RWPE1 (cell line): ENCODE data around the gene BTBD16.

Source experiments
- CTCF ChIA-PET: fragments of 350-600 bp; sonication (Branson Sonifier 250); formaldehyde crosslinking; extraction: SDS; loops from one replicate; lab custom pipeline; 2021; lab: Yijun Ruan, JAX
- POLR2A ChIA-PET: fragments of 400-600 bp; formaldehyde crosslinking; extraction: SDS; loops from one replicate; lab custom pipeline; 2020; ENCODE audit warnings: antibody characterized with exemption; ENCODE audit not compliant: low non-redundant PET; lab: Yijun Ruan, JAX
- DNase-seq: peaks from one replicate; pipeline ENCODE4 v3.0.0; 2012; ENCODE audit warnings: low spot score
- H3K27ac ChIP-seq: fragments of 450-650 bp; 2 replicates; pipeline ENCODE4 v1.5.1; 2017
- TF ChIP-seq, protein P1 (sequence below): fragments of 450-650 bp; conservative IDR thresholded peaks from 2 replicates; pipeline ENCODE4 v1.5.1; 2017; ENCODE audit warnings: low read depth, mild to moderate bottlenecking

Gene BTBD16

DNA sequence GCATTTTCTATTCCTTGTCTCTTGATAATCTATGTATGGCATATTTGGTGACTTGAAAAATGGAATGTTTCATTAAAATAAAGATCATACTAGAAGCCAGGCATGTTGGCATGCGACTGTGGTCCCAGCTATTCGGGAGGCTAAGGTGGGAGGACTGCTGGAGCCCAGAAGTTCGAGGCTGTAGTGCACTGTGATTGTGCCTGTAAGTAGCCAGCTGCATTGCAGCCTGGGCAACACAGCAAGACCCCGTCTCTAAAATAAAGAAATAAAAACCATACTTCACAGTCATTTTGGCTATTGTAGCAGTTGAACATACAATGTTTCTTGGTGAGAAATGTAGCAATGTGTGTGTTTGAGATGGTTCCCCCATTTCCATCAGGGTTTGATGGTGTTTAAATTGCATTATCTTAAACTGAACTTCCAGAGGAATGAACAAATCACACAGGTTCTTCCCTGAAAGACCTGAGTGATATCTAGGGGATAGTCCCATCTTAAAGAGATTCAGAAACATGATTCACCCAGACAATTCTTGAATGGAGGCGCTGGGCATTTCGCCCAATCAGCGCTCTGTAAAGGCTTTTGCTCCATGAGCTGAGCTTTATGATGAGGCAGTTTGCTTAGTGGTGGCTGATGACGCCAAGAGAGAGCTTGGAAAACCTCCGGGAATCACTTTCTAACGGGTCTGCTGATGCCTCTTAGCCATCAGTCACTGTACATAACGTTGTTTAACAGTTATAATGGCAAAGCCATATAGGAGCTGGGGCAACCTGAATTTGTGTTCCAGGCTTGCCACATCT, 19.4 kb upstream of the BTBD16 start:
- H3K27ac ChIP-seq: no peak overlapping the region
- ChIA-PET CTCF (interaction anchor here (0.6 kb wide), 1 partner anchor 32 kb away, joined by 4 read pairs; no protein-coding TSS in a partner anchor), POLR2A (no interaction called here)
- TF ChIP-seq, protein P1, sequence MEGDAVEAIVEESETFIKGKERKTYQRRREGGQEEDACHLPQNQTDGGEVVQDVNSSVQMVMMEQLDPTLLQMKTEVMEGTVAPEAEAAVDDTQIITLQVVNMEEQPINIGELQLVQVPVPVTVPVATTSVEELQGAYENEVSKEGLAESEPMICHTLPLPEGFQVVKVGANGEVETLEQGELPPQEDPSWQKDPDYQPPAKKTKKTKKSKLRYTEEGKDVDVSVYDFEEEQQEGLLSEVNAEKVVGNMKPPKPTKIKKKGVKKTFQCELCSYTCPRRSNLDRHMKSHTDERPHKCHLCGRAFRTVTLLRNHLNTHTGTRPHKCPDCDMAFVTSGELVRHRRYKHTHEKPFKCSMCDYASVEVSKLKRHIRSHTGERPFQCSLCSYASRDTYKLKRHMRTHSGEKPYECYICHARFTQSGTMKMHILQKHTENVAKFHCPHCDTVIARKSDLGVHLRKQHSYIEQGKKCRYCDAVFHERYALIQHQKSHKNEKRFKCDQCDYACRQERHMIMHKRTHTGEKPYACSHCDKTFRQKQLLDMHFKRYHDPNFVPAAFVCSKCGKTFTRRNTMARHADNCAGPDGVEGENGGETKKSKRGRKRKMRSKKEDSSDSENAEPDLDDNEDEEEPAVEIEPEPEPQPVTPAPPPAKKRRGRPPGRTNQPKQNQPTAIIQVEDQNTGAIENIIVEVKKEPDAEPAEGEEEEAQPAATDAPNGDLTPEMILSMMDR: no peak
- no peak for DNase-seq

DNA sequence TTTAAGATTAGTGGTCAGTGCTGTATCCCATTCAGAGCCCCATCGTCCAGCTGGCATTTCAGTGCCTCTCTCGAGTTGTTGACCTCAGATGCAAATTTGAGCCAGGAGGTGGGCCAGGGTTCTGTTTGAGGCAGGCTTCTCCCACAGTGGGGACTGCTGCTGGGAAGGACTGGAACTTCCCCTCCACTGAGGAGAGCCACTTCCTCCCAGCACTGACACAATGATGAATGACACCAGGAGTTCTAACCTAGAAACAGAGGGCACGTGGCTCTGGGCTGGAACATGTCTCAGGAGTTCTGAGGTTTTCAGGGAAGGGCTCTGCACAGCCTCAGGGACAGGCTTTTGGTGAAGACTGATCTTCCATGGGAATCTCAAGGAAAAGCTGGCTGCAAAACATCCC, 18.3 kb upstream of the BTBD16 start:
- CTCF ChIA-PET: interaction anchor here (0.5 kb wide), 1 partner anchor 23 kb away, joined by 3 read pairs; no protein-coding TSS in a partner anchor
- TF ChIP-seq, protein P1: no peak
- peak overlapping the region; percentile 14; the same call in 1 of the 2 replicates for H3K27ac ChIP-seq
- POLR2A ChIA-PET: no interaction called here
- no peak for DNase-seq

DNA sequence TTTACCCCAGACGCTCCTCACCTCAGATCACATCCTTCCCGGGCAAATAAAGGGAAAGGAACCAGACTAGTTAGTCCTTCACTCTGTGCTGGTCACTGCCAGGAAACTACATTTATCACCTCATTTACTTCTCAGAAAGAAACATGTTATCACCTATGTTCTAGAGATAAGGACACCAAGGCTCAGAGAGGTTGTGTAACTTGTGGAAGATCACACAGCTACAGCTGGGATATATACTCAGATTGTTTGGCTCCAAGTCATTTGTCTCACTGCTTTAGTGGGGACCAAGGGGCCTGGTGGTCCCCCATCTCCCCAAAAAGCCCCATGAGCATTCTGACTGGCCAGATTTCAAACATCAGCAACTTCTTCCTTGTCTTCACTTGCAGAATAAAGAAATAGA, 17.5 kb upstream of the BTBD16 start:
- CTCF ChIA-PET: interaction anchor here (0.5 kb wide), 1 partner anchor 23 kb away, joined by 3 read pairs; no protein-coding TSS in a partner anchor

DNA sequence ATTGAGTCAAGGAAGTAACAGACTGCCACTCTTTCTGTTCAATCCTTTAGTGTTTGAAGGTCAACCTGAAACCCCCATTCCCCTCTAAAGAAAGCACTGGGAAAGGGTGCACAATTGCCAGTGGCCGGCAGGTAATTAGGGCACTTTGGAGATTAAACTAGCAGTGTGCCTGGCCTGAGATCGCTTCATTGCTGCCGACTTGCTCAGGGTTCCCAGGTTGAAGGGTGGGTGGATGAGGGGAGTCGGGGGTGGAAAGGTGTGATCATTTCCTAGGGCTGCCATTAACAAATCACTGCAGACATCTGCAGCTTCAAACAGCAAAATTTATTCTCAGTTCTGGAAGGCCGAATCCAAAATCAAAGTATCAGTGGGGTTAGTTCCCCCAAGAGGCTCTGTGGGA, 16.3 kb upstream of the BTBD16 start:
- no peak overlapping the region for H3K27ac ChIP-seq
- no peak for DNase-seq
- CTCF ChIA-PET: interaction anchor here (0.5 to 0.6 kb wide), 2 partner anchors 118 to 294 kb away, joined by 3 to 8 read pairs; no protein-coding TSS in a partner anchor
- TF ChIP-seq, protein P1: no peak
- POLR2A ChIA-PET: no interaction called here

More for the DNA sequence above, 17.5 kb upstream of the BTBD16 start:
- no peak overlapping the region for H3K27ac ChIP-seq
- TF ChIP-seq, protein P1: no peak
- POLR2A ChIA-PET: no interaction called here
- DNase-seq: no peak

DNA sequence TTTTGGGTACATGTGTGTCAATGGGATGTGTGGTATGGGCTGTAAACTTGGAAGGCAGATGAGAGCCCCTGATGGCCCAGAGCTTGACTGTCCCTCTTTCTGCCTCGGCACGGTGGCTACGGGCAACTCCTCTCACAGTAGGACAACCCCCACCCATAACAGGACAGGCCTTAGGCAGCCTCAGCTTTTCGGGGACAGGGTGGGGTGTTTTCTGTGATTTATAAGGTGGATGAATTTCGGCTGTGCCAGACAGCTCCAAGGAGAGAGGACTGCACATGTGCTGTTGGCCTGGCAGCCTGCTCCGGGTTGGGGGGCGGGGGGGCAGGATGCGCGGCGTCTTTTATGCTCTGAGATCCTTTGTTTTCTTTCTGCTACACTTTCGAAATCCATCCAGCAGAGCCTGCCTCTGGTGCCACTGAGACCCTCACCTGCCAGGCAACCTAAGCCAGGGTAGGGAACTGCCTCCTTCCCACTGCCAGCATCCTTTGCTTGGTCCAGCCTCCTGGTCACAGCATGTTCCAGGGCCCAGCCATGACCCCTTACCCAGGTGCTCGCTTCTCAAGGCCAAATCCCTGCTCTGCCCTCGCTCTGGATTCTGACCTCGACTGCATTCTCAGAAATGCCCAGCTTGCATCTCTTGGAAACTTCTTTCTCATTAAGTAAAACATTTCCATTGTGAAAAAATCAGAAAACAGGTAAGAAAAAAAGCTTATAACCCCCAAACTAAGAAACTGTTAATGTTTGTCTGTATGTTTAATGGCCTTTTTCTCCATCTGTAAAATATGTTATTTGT, 15.4 kb upstream of the BTBD16 start:
- TF ChIP-seq, protein P1: no peak
- CTCF ChIA-PET: interaction anchor here (0.9 kb wide), 1 partner anchor 12 kb away, joined by 3 read pairs; no protein-coding TSS in a partner anchor
- H3K27ac ChIP-seq: no peak overlapping the region; the same call in 1 of the 2 replicates
- DNase-seq: no peak
- POLR2A ChIA-PET: no interaction called here

DNA sequence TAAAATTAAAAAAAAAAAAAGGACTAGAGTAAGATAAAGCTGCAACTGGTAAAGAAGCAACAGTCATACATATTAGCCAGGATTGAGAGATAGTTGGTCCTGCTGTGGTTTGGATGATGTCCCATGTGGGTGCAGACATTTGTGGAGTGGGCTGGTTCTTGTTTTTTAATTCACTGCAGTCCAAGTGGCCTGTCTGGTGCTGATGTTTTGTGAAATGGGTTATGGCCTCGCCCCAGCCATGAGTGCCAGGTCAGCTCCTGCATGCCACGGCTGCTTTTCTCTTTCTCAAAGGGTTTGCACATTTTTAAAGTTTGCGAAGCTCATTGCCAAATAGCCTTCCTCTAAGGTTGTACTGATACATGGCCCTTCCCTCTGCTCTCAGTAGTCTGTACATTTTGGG, 14.1 kb upstream of the BTBD16 start:
- DNase-seq: no peak
- POLR2A ChIA-PET: no interaction called here
- H3K27ac ChIP-seq: no peak overlapping the region
- TF ChIP-seq, protein P1: no peak
- CTCF ChIA-PET: interaction anchor here (1.1 kb wide), 1 partner anchor 11 kb away, joined by 3 read pairs; no protein-coding TSS in a partner anchor
